GM18499 (cell line): ENCODE measurements around the gene PCSK5.

ENCODE experiments used
- ATAC-seq: cut with Tn5 transposase; IDR thresholded peaks from one replicate; pipeline ENCODE4 v1.9.1; 2021; ENCODE audit warnings: moderate number of reproducible peaks; ENCODE audit not compliant: insufficient read depth, unreplicated experiment

The PCSK5 gene

DNA sequence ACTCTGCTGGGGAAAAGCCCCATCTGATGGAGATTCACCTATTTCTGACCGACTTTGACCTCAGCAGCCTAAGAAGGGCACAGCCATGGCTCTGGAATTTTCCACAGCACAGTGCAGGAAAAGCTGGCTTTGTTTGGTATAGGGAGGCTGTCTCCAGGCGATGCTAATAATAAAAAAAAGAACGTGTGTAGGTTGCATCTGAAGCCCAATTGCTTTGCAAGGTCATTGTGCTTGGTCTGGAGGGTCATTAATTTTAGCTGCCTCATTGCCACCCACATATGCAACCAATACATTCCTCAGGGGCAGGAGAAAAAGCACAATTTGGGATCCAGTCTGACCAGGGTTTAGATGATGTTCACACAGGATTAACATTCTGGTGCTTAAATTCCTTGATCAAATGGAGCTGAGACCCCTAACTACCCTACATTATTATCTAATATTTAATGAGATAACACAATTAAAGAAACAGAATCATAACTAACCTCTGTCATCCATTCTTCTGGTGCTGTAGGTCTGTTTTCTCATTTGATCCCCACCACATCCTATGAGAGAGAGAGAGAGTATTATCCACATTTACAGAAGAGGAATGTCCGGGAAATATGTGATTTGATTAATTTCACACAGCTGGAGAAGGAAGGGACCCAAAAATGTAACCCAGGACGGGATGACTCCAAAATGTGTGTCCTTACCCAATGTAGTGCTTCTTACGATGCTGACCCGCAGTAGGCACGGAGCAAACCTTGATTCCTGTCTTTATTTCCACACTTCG lies 327.8 kb downstream of the PCSK5 start:
- ATAC-seq: no peak

DNA sequence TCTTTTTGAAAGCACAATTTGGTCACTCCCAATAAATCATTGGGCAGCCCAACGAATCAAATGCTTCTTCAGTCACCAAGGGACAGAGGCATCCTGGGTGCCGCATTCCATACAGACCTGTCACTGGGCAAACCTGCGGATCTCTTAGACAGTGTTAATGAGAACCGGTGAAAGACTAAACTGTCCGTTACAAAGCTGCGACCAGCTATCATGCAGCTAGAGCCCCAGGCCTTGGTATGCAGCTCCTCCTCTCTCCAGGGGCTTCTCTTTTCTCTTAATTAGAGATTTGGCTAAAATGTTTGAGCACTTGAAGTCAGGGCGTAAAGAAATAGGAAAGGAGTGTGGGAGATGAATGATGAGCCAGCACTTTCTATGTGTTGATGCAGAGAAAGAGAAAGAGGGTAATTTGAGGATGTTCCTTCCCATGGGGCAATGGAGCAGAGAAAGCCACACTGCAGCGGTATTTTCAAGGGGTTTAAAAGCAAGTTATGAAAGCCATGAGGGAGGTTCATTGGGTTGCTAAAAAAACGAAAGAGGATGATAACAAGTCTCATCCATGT lies 328.5 kb downstream of the PCSK5 start:
- no peak for ATAC-seq

GRCh38 chr9:76219560-76220151 lies 329.2 kb downstream of the PCSK5 start:
- no peak for ATAC-seq

- no peak for ATAC-seq
These were observed 330.9 kb downstream of the PCSK5 start for GRCh38 chr9:76221423-76221822.

DNA sequence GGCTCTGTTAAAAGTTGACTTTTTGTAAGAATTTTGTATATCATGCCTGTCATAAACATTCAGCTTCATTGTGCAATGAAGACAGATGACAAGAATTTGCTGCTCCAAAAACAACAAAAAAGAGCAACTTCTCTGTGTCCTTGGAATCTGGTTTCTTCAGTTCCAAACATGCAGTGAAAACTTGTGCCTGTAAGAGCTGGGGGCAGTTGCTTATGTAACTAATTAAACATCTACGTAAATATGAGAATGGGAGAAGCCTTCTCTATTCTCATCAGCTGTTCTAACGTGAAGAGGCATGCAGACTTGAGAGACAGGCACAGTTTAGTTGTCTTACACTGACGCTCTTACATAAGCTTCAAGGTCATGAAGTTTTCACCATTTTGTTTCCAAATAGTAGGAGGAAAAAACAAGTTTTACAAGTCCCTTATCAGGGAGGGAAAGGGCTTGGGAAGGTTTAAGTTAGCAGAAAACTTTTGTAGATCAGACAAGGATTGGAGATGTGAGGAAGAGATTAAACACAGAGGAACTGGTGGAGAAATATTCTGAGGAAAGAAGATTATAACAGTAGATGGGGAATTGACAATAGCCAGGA lies 333.4 kb downstream of the PCSK5 start:
- no peak for ATAC-seq

- no peak for ATAC-seq
These were observed 336.7 kb downstream of the PCSK5 start for GRCh38 chr9:76227156-76227555.

DNA sequence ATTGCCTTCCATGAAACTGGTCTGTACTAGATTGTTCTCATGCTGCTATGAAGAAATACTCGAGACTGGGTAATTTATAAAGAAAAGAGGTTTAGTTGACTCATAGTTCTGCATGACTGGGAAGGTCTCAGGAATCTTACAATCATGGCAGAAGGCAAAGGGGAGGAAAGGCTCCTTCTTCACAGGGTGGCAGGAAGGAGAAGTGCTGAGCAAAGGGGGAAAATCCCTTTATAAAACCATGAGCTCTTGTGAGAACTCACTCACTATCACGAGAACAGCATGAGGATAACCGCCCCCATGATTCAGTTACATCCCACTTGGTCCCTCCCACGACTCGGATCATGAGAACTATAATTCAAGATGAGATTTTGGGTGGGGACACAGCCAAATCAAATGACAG lies 340.5 kb downstream of the PCSK5 start:
- no peak for ATAC-seq

- ATAC-seq: no peak
These were observed 342.5 kb downstream of the PCSK5 start for GRCh38 chr9:76232861-76233489.

DNA sequence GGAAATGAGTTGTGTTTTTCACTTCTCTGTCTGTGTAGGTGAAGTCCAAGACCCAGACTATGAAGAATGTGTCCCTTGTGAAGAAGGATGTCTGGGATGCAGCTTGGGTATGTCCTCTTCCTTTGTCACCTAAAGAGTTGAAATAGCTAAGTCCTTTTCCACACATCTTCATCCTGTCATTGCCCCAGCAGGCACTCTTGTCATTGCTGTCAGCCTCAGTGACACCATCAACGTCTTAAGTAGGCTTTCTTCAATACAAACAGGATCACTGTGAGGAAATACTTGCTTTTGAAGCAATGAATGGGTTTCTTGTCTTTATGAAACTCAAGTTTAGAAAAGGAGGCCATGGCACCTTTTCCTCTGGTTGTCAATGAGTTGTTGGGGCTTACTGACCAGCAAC lies 350.1 kb downstream of the PCSK5 start:
- no peak for ATAC-seq

DNA sequence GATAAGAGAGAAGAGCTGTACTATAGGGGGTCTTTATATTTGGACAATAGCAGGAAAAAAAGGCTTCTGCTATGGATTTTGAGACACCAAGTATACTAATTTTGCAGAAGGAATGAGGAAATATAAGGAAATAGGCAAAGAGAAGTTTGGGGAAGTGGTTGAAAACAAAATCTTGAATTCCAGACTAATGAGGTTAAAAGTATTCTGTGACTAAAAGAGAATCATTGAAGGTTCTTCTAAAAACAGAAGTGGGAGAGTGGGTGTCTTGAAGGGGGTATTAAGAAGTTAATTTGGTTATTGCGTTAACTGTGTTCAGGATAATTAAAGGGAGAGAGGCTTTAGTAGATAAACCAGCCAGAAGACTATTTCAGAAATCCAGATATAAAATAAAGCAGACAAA lies 355.0 kb downstream of the PCSK5 start:
- no peak for ATAC-seq

DNA sequence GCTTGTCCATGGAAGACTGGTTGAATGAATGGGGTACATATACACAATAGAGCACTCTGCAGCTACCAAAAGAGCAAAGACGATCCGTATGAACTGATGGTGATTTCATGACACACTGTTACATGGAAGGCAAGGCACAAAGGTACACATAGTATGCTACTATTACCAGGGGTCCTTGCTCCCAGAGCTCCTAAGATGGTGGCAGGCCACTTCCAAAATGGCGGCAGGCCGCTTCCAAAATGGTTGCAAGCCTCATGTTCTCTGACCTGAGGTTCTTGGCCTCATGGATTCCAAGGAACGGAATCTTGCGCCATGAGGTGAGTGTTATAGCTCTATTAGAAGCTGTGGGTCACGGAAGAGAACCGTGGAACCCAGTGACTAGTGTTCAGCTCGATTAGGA lies 356.2 kb downstream of the PCSK5 start:
- ATAC-seq: no peak

DNA sequence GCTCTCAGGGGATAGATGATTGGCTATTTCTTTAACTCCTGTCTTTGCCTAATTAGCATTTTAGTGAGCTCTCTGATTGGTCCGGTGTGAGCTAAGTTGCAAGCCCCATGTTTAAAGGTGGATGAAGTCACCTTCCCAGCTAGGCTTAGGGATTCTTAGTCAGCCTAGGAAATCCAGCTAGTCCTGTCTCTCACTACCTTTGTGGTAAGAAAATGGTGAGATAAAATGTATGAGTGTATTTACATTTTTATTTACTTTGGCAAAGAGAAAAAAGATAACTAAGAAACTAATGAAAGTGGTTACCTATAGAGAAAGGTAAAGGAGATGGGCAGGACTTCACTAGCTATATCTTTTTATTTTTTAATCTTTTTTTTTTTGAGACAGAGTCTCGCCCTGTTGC lies 357.0 kb downstream of the PCSK5 start:
- no peak for ATAC-seq

DNA sequence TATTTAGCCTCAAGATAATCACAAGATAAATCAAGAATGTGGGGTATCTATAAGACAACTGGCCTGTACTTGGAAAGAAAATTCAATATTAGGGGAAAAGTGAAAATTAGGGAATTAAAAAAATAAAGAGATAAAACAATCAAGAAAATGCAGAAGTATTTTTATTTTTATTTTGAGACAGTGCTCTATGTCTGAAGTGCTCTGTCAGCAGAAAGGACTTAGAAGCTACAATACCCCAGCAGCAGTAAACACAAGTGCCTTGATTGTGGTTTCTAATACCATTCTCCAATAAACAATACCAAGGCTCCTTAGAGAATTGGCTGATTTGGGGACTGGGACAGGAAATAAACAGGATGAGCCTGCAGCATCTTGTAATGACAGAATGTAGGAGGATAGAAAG lies 358.8 kb downstream of the PCSK5 start:
- ATAC-seq: no peak

GRCh38 chr9:76255781-76256455 lies 365.4 kb downstream of the PCSK5 start:
- ATAC-seq: no peak

GRCh38 chr9:76257311-76257710 lies 366.8 kb downstream of the PCSK5 start:
- no peak for ATAC-seq

GRCh38 chr9:76266649-76267283 lies 376.3 kb downstream of the PCSK5 start:
- no peak for ATAC-seq

DNA sequence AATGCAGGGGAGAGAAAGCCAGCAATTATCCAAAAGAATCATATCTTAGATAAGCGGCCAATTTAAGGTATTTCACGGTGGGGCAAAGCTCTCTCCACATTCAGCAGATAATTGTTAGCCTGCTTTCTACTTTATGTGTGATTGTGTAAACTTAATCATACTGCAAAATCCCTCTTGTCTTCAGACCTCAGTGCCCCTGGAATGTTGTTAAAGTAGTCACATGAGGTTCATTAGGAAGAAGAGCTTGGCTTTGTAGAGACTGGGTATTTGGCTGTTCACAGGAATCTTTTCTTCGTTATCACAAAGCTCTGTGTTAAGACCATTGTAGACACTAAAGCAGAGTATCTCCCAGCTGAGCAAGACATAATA lies 376.8 kb downstream of the PCSK5 start:
- no peak for ATAC-seq

DNA sequence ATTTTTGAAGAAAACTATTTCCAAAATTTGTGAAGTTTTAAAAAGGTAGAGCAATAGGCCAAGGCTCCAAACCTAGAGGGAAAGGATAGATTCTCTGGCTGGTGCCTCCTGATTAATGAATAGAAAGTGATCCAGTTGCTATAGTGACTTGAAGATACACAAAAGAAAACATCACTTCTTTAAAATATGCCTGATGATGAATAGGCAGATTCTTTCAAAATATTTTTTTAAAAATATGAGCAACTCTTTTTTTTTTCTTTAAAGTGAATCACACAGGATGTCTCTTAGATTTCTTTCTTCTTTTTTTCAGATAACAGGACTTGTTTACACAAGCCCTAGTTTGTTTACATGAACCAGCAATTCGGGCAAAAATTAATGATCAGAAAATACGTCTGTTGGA lies 379.3 kb downstream of the PCSK5 start:
- no peak for ATAC-seq

DNA sequence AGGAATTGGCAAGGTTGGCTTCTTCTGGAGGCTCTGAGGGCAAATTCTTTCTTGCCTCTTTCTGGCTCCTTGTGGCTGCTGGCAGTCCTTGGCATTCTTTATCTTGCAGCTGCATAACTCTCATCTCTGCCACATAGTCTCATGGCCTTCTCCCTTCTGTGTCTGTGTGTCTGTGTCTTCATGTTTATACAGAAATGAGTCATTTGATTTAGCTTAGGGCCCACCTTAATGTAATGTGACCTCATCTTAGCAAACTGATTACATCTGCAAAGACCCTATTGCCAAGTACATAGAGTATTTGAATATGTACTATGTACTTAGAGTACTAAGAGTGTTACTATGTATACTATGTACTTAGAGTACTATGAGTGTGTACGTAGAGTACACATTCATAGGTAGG lies 381.3 kb downstream of the PCSK5 start:
- no peak for ATAC-seq

DNA sequence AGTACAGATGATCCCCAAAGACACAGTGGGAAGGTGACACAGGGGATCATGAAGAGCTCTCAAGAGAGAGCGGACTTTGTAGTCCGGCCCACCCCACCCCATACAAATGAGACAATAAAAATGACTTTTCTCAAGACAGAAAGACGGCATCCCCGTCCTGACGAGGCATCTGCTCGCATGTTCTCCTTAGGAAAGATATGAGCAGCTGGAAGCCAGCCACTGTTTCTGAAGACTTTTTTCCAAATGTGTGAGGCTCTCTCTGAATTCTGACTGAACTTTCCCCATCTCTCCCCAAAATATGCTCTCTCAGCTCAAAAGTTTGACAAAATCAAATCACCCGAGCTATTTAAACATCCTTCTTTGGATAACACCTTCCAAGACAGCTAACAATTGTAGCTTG lies 398.6 kb downstream of the PCSK5 start:
- ATAC-seq: no peak
